ENCODE results near the gene THUMPD3.

DNA sequence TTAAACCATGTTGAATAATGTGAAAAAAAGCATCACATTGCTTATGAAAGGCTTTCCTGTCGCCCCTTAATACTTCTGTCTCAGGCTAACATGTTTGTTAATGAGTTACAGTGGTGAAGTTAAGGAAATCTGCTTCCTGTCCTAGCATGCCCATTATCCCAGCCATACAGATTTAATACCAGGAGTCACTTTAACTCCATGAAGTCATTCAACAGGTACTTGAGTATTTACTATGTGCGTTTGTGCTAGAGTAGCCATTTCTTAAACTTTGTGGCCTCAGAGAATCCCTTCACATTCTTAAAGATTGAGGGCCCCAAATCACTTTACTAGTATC, 24.4 kb downstream of the THUMPD3 start:
- TF ChIP-seq, protein P1, sequence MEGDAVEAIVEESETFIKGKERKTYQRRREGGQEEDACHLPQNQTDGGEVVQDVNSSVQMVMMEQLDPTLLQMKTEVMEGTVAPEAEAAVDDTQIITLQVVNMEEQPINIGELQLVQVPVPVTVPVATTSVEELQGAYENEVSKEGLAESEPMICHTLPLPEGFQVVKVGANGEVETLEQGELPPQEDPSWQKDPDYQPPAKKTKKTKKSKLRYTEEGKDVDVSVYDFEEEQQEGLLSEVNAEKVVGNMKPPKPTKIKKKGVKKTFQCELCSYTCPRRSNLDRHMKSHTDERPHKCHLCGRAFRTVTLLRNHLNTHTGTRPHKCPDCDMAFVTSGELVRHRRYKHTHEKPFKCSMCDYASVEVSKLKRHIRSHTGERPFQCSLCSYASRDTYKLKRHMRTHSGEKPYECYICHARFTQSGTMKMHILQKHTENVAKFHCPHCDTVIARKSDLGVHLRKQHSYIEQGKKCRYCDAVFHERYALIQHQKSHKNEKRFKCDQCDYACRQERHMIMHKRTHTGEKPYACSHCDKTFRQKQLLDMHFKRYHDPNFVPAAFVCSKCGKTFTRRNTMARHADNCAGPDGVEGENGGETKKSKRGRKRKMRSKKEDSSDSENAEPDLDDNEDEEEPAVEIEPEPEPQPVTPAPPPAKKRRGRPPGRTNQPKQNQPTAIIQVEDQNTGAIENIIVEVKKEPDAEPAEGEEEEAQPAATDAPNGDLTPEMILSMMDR (IDR thresholded peaks at IDR 0.05; ENCODE audit: insufficient read depth, low read depth, low read length): no peak
- TF ChIP-seq EZH2 (IDR thresholded peaks at IDR 0.05; ENCODE audit: insufficient read depth, low read length): no peak

All from astrocyte (in vitro differentiated cells and primary cell).